HFF-Myc (cell line): ENCODE data around the gene FMNL2.

Source experiments
- DNase-seq: peaks from one replicate; pipeline ENCODE4 v3.0.0-alpha.2; 2011; ENCODE audit warnings: low read depth; ENCODE audit errors: extremely low read depth
- H3K4me3 ChIP-seq: replicated peaks from 2 replicates; pipeline ENCODE4 v1.5.1; 2011; ENCODE audit warnings: low read depth, mild to moderate bottlenecking, control low read depth, low read length
- CTCF ChIP-seq: IDR thresholded peaks from 2 replicates; pipeline ENCODE4 v1.5.1; 2012; ENCODE audit warnings: mild to moderate bottlenecking, low read depth, low read length, control low read depth; ENCODE audit errors: missing control alignments

Gene FMNL2

GRCh38 chr2:152572031-152572430 lies 237.1 kb downstream of the FMNL2 start:
- no peak overlapping the region for H3K4me3 ChIP-seq
- DNase-seq = no peak
- TF ChIP-seq CTCF = no peak

DNA sequence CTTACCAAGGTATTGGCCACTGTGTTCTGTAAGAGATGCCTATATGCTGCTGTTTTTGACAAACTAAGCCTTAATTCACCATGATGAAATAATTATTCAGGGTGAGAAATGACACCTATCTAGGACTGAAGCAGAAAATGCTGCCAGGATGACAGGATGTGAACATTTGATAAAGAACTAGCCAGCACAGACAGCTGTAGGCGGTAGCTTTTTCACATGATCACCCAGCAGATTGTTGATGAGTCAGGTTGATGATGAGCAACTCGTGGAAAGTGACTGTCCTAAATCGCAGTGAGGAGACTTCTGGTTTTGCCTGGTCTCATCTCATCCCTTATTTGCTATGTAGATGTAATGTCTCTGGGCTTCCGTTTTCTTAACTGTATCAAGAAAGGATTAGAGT lies 238.2 kb downstream of the FMNL2 start:
- H3K4me3 ChIP-seq = no peak overlapping the region
- no peak for DNase-seq
- no peak for TF ChIP-seq CTCF

DNA sequence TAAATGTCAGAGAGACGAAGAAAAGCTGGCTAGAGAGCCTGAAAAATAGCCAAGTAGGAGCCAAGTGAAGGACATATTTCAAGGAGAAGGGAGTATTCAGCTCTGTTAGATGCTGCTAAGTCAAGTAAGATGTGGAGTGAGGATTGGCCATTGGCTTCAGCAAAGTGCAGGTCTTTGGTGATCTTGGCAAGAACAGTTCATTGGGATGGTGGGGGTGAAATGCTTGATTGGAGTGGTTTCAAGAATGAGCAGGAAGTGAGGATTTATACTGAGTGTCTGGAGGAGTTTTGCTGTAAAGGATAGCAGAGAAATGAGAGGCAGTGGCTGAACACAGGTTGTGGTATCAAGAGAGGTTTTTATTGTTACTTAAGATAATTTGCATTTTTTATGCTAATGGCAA lies 242.6 kb downstream of the FMNL2 start:
- H3K4me3 ChIP-seq = no peak overlapping the region
- DNase-seq = no peak
- TF ChIP-seq CTCF = no peak

GRCh38 chr2:152578573-152578972 lies 243.6 kb downstream of the FMNL2 start:
- no peak overlapping the region for H3K4me3 ChIP-seq
- no peak for DNase-seq
- no peak for TF ChIP-seq CTCF

DNA sequence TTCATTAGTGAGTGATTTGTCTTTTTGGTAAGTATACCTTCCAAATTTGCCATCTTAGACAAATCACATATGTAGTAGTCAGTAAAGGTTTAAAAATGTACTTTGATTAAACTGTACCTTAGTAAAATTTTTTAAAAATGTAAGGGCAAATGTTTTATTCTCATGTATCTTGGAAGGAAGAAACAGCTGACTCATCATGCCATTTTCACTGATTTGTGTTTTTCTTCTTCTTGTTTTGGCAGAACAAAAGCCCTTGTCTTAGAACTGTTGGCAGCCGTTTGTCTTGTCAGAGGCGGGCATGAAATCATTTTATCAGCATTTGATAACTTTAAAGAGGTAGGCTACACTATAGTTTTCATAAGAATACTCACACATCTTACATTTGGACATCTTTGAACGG lies 245.7 kb downstream of the FMNL2 start:
- no peak for TF ChIP-seq CTCF
- DNase-seq = no peak
- H3K4me3 ChIP-seq = no peak overlapping the region

DNA sequence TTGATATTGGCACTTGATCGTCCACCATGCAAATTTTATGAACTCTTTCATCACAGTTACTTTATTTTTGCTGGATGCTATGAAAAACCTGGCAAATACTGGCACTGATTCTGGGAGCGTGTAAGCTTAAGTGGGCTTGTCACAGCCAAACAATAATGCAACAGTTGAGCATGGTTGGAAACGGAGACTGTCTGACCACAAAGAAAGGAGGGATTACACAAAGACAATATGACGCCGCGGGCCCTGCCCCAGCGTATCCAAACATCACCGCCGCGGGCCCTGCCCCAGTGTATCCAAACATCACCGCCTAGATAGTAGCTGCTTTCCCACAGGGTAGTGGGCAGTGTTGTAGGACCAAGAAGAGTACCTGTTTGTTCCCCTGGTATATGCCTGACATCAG lies 246.4 kb downstream of the FMNL2 start:
- no peak overlapping the region for H3K4me3 ChIP-seq
- TF ChIP-seq CTCF = no peak
- DNase-seq = no peak

DNA sequence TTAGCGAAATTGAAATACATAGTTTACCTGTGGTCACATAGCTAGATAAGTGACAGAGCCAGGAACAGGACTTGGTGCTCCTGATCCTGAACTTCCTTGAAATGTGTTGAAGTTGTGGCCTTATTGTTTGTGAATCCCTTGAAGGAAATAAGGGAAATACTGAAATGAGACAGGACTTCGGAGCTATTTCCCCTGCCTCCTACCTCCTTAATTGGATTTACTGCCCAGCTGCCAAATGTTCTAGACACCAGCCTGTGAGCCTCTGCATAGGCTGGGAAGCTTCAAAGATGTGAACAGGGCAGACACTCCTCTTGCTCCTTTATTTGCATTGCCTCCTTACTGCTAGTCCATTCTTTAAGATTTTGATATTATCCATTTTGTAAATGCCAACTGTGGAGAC lies 247.1 kb downstream of the FMNL2 start:
- DNase-seq = no peak
- TF ChIP-seq CTCF = no peak
- H3K4me3 ChIP-seq = no peak overlapping the region
